Karpas-422 (cell line): ENCODE results near the gene PTCRA. TPM values are rescaled to one million over a fixed set of nuclear protein-coding genes. Genes with fewer than 3 reads are reported as not detected.

ENCODE experiments used
- DNase-seq: peaks from one replicate; pipeline ENCODE4 v3.0.0-alpha.2; 2015
- H2AFZ ChIP-seq: fragments of 200-600 bp; sonication (generic); 2 replicates; pipeline ENCODE4 v1.6.1; 2014; ENCODE audit warnings: antibody characterized with exemption, low read length, mixed read lengths
- H3K27ac ChIP-seq: fragments of 200-600 bp; sonication (generic); 2 replicates; pipeline ENCODE4 v1.5.1; 2014; ENCODE audit warnings: mild to moderate bottlenecking, low read length, moderate library complexity
- H3K27me3 ChIP-seq: fragments of 200-600 bp; sonication (generic); 2 replicates; pipeline ENCODE4 v1.6.1; 2014; ENCODE audit warnings: low read length, mixed read lengths
- H3K36me3 ChIP-seq: fragments of 200-600 bp; sonication (generic); 2 replicates; pipeline ENCODE4 v1.6.1; 2014; ENCODE audit warnings: low read length, mixed read lengths; ENCODE audit not compliant: insufficient read depth
- H3K4me1 ChIP-seq: fragments of 200-600 bp; sonication (generic); 2 replicates; pipeline ENCODE4 v1.6.1; 2014; ENCODE audit warnings: mild to moderate bottlenecking, low read length, mixed read lengths
- H3K4me2 ChIP-seq: fragments of 200-600 bp; sonication (generic); 2 replicates; pipeline ENCODE4 v1.6.1; 2014; ENCODE audit warnings: low read length, low read depth, mild to moderate bottlenecking; ENCODE audit not compliant: poor library complexity, severe bottlenecking
- H3K4me3 ChIP-seq: fragments of 200-600 bp; sonication (generic); 2 replicates; pipeline ENCODE4 v1.5.1; 2014; ENCODE audit warnings: mild to moderate bottlenecking, antibody characterized with exemption, low read length, mixed read lengths
- H3K79me2 ChIP-seq: fragments of 200-600 bp; sonication (generic); 2 replicates; pipeline ENCODE4 v1.6.1; 2014; ENCODE audit warnings: mild to moderate bottlenecking, low read length, mixed read lengths
- H3K9ac ChIP-seq: fragments of 200-600 bp; sonication (generic); 2 replicates; pipeline ENCODE4 v1.6.0; 2014; ENCODE audit warnings: low read length
- H3K9me2 ChIP-seq: fragments of 200-600 bp; sonication (generic), shearing (Covaris generic); replicated peaks from 2 replicates; pipeline ENCODE4 v1.6.0; 2014; ENCODE audit warnings: mild to moderate bottlenecking, low read length, moderate library complexity; ENCODE audit not compliant: insufficient read depth
- H3K9me3 ChIP-seq: fragments of 300-700, 200-600 bp; sonication (generic); 2 replicates; pipeline ENCODE4 v1.6.1; 2014; ENCODE audit warnings: low read length, mixed read lengths
- H4K20me1 ChIP-seq: fragments of 200-600 bp; sonication (generic); 2 replicates; pipeline ENCODE4 v1.6.1; 2014; ENCODE audit warnings: mild to moderate bottlenecking, antibody characterized with exemption, low read length, low read depth; ENCODE audit not compliant: insufficient read depth
- total RNA-seq: library from RNA; depleted of rRNA; stranded (reverse); fragments of >200 nt; shearing (Covaris generic); gene quantifications from 2 replicates; pipeline ENCODE4 v1.2.3, GENCODE V29; 2014; ENCODE audit warnings: low replicate concordance; rRNA removed

Gene PTCRA
- total RNA-seq, 1 experiment from 2014 or later, result not detected

DNA sequence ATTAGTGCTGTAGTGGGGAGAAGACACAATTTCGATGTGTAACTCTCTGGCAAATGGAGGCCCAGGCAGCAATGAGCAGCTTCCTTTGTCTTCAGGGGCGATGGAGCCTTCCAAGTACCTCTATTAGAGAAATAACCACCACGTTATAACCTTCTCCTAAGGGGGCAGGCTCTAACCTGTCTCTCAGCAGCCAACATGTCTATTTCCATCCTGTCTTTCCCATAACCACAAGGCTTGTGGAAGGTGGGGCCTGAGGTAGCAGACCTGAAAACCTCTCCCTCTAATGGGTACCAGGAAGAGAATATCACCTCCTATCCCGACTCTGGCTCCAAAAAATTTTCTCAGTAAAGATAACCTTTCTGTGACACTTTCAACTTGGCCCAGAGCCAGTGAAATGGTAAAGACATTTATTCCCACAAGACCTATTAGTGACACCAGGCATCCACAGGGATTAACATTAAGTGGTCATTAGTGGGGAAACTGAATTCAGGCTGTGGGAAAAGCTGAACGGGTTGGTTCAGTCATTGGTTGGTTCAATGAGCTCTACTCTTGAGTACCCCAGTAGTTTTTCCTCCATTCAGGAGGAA lies 59.2 kb downstream of the PTCRA start:
- Histone ChIP-seq H3K4me2 (no peak overlapping the region), H4K20me1 (no peaks in the 10 kb centered on the region), H3K4me1 (peaks cover 27% of the 10 kb centered on the region), H3K9me3 (no peaks in the 10 kb centered on the region), H3K79me2 (peaks cover 32% of the 10 kb centered on the region), H3K27ac (no peak overlapping the region), H3K9ac (no peak overlapping the region), H3K9me2 (no peaks in the 10 kb centered on the region), H2AFZ (no peak overlapping the region), H3K4me3 (no peak overlapping the region), H3K36me3 (peaks cover 6% of the 10 kb centered on the region; the same call in 1 of the 2 replicates), H3K27me3 (no peaks in the 10 kb centered on the region)
- DNase-seq, result no peak

Other genes starting within 250 kb of the PTCRA start
- not detected in 2 replicates for gene PRPH2, start 193.5 kb upstream of the PTCRA start, total RNA-seq
- 154 and 205 TPM in 2 replicates for gene TBCC, start 169.9 kb upstream of the PTCRA start, total RNA-seq
- gene BICRAL, start 134.0 kb upstream of the PTCRA start, total RNA-seq, result 8.8 and 16.8 TPM in 2 replicates
- gene RPL7L1, start 36.4 kb upstream of the PTCRA start, total RNA-seq, result 97.6 and 104 TPM in 2 replicates
- 33.7 and 65.4 TPM in 2 replicates for gene CNPY3, start 13.4 kb downstream of the PTCRA start, total RNA-seq
- 0.48 and 0.76 TPM in 2 replicates for gene GNMT, start 44.7 kb downstream of the PTCRA start, total RNA-seq
- gene PEX6, start 63.1 kb downstream of the PTCRA start, total RNA-seq, result 16.7 and 34.2 TPM in 2 replicates
- 34.8 and 39.8 TPM in 2 replicates for gene PPP2R5D, start 68.5 kb downstream of the PTCRA start, total RNA-seq
- 51.7 and 113 TPM in 2 replicates for gene MEA1, start 97.9 kb downstream of the PTCRA start, total RNA-seq
- 53.7 and 81.1 TPM in 2 replicates for gene KLHDC3, start 98.2 kb downstream of the PTCRA start, total RNA-seq
- 31.5 and 46.2 TPM in 2 replicates for gene RRP36, start 105.6 kb downstream of the PTCRA start, total RNA-seq
- gene CUL7, start 137.8 kb downstream of the PTCRA start, total RNA-seq, result 20.2 and 22.2 TPM in 2 replicates
- gene MRPL2, start 143.4 kb downstream of the PTCRA start, total RNA-seq, result 21.3 and 40.9 TPM in 2 replicates
- 13.8 and 29.3 TPM in 2 replicates for gene KLC4, start 143.6 kb downstream of the PTCRA start, total RNA-seq
- gene PTK7, start 160.3 kb downstream of the PTCRA start, total RNA-seq, result 3.3 and 5.3 TPM in 2 replicates